ENCODE results near the gene SPOP.
"Not testable (repeated sequence)": the region's sequence is repeated elsewhere in the genome, so short reads cannot be mapped to it uniquely, and the experiment has no call there.

SPOP gene

GRCh38 chr17:49694847-49695697, 17.2 kb upstream of the SPOP start:
- DNase-seq: no peak

- DNase-seq: no peak
Observed at GRCh38 chr17:49692751-49693150, 14.9 kb upstream of the SPOP start.

GRCh38 chr17:49691677-49692191, 13.8 kb upstream of the SPOP start:
- DNase-seq: no peak

GRCh38 chr17:49691086-49691676, 13.3 kb upstream of the SPOP start:
- DNase-seq: no peak

- no peak for DNase-seq
Observed at GRCh38 chr17:49690256-49690655, 12.4 kb upstream of the SPOP start.

- DNase-seq: no peak
Observed at GRCh38 chr17:49688848-49689247, 11.0 kb upstream of the SPOP start.

GRCh38 chr17:49687878-49688491, 10.1 kb upstream of the SPOP start:
- DNase-seq: no peak

- no peak for DNase-seq
Observed at GRCh38 chr17:49681106-49681979, 3.4 kb upstream of the SPOP start.

- no peak for DNase-seq
Observed at GRCh38 chr17:49680314-49680713, 2.4 kb upstream of the SPOP start.

GRCh38 chr17:49677134-49677932, 564 bp downstream of the SPOP start:
- peak; percentile 72 for DNase-seq

- no peak for DNase-seq
Observed at GRCh38 chr17:49676276-49676868, 1.5 kb downstream of the SPOP start.

- no peak for DNase-seq
Observed at GRCh38 chr17:49674507-49674906, 3.4 kb downstream of the SPOP start.

GRCh38 chr17:49673679-49674078, 4.2 kb downstream of the SPOP start:
- not testable (repeated sequence) for DNase-seq

- no peak for DNase-seq
Observed at GRCh38 chr17:49670641-49671040, 7.3 kb downstream of the SPOP start.

- no peak for DNase-seq
Observed at GRCh38 chr17:49670002-49670401, 7.9 kb downstream of the SPOP start.

GRCh38 chr17:49667854-49668253, 10.0 kb downstream of the SPOP start:
- no peak for DNase-seq

GRCh38 chr17:49664706-49665211, 13.1 kb downstream of the SPOP start:
- DNase-seq: no peak

- DNase-seq: no peak
Observed at GRCh38 chr17:49659661-49660382, 18.1 kb downstream of the SPOP start.

- no peak for DNase-seq
Observed at GRCh38 chr17:49656247-49656646, 21.6 kb downstream of the SPOP start.

GRCh38 chr17:49647256-49647585, 30.7 kb downstream of the SPOP start:
- no peak for DNase-seq
